GM12878 (cell line): Measurements from ENCODE around the gene LORICRIN. TPM values are rescaled to one million over a fixed set of nuclear protein-coding genes. Genes with fewer than 3 reads are reported as not detected.

Source experiments
- CBX3 ChIP-seq: fragments of 200-600 bp; sonication (generic); IDR thresholded peaks from 2 replicates; pipeline ENCODE4 v1.6.1; 2016; ENCODE audit warnings: low read depth, borderline replicate concordance
- DPF2 ChIP-seq: fragments of 450-650 bp; IDR thresholded peaks from 2 replicates; pipeline ENCODE4 v1.6.1; 2017; ENCODE audit warnings: mild to moderate bottlenecking
- IRF5 ChIP-seq: fragments of 450-650 bp; IDR thresholded peaks from 2 replicates; pipeline ENCODE4 v1.6.1; 2017; ENCODE audit warnings: borderline replicate concordance
- KAT2A ChIP-seq: conservative IDR thresholded peaks from 2 replicates; pipeline ENCODE4 v1.6.1; 2011; ENCODE audit warnings: low read depth, low read length; ENCODE audit not compliant: control insufficient read depth
- NFYB ChIP-seq: IDR thresholded peaks from 2 replicates; pipeline ENCODE4 v1.6.1; 2011; ENCODE audit warnings: low read depth, mild to moderate bottlenecking, low read length, improper control_type of control experiment, moderate library complexity; ENCODE audit not compliant: insufficient read depth
- NKRF ChIP-seq: fragments of 450-650 bp; conservative IDR thresholded peaks from 2 replicates; pipeline ENCODE4 v1.6.1; 2017; ENCODE audit warnings: mild to moderate bottlenecking, moderate library complexity
- REST ChIP-seq: IDR thresholded peaks from 2 replicates; pipeline ENCODE4 v1.6.1; 2012; ENCODE audit warnings: mild to moderate bottlenecking, low read depth, low read length
- ZBTB4 ChIP-seq: fragments of 450-650 bp; formaldehyde crosslinking; IDR thresholded peaks from 2 replicates; pipeline ENCODE4 v1.4.0; 2022; ENCODE audit warnings: mild to moderate bottlenecking, moderate library complexity
- ZBTB40 ChIP-seq: fragments of 450-650 bp; IDR thresholded peaks from 2 replicates; pipeline ENCODE4 v1.6.1; 2016; ENCODE audit warnings: mild to moderate bottlenecking, moderate library complexity, borderline replicate concordance
- ZNF592 ChIP-seq: fragments of 450-650 bp; IDR thresholded peaks from 2 replicates; pipeline ENCODE4 v1.6.1; 2017; ENCODE audit warnings: mild to moderate bottlenecking, moderate library complexity
- polyA plus RNA-seq, 11 experiments: library from polyadenylated mRNA; depleted of rRNA in 4 of 11; unstranded in 6 of 11; stranded (reverse) in 5 of 11; fragments of >200 nt; fragmentation: Nextera tagmentation in 4 of 11; fragmentation: Illumina TruSeq in 1 of 11; extraction: Ambion mirVana in 4 of 11; extraction: Trizol in 1 of 11; gene quantifications; 1 replicate in 1 of 11; 2 replicates in 10 of 11; pipeline versions ENCODE4 v1.2.1 to v1.2.3, GENCODE V29; 2011 to 2016; ENCODE audit warnings: inconsistent platforms in 2 of 11, missing spikeins in 2 of 11, low read depth in 1 of 11
- total RNA-seq, 4 experiments: library from RNA; depleted of rRNA in 3 of 4; stranded (reverse); fragments of >200 nt in 3 of 4; fragmentation: Illumina TruSeq in 1 of 4; extraction: Trizol in 1 of 4; gene quantifications; 2 replicates each; pipeline versions ENCODE4 v1.2.1 to v1.2.3, GENCODE V29; 2013 to 2021

LORICRIN gene
- total and polyA plus RNA-seq, 10 of the 15 experiments (the other 5 are each of a cell fraction or from before 2014, with no cell fraction given), result 0.06 to 0.37 TPM; not detected in 8

GRCh38 chr1:153277852-153278251 is 18.4 kb downstream of the LORICRIN start (continued):
- TF ChIP-seq ZBTB40 (no peak), REST (no peak), ZBTB4 (no peak), CBX3 (no peak), KAT2A (no peak), DPF2 (no peak), NKRF (no peak), ZNF592 (no peak), IRF5 (no peak), NFYB (no peak)
